ENCODE measurements around the gene COPB1. TPM values are rescaled to one million over a fixed set of nuclear protein-coding genes. Genes with fewer than 3 reads are reported as not detected.

The COPB1 gene
- total RNA-seq, 1 donor from 2014 or later = 59.9 TPM

DNA sequence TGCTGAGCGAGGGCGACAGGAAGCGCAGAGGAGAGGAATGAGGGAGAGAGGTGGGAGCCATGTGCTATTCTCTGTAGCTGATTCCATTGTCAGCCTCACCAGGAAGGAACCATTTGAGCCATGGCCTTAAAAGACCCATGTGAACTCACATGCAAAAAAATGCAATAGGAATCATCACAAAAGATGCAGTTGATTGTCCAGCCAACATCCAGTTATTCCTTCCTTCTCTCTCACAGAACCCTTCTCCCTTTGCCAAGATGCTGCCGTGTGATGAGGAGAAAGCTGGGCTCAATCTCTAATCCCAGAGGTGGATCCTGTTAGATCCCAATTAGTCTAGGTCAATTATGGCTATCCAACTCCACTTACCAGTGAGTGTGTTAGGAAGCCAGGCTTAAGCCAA, 82.4 kb downstream of the COPB1 start:
- Histone ChIP-seq H3K9me3 (no peaks in the 10 kb centered on the region), H3K27me3 (no peaks in the 10 kb centered on the region), H3K27ac (no peak overlapping the region), H3K4me3 (no peak overlapping the region), H3K4me1 (peaks cover 17% of the 10 kb centered on the region), H3K36me3 (no peaks in the 10 kb centered on the region)
- intact Hi-C loops (cut with DNase I) = no loop called here
- DNase-seq (ENCODE audit: extremely low spot score in 2 of 2) = peak in 1 of 2 donors; percentile 31
- TF ChIP-seq POLR2A (IDR thresholded peaks at IDR 0.05) = no peak
- no peak for TF ChIP-seq POLR2AphosphoS5 (IDR thresholded peaks at IDR 0.05; ENCODE audit: insufficient read depth in 1 of 2, low read depth in 1 of 2)
- TF ChIP-seq CTCF (IDR thresholded peaks at IDR 0.05) = no peak

- DNase-seq (ENCODE audit: extremely low spot score in 2 of 2) = no peak
- Histone ChIP-seq H3K27me3 (no peaks in the 10 kb centered on the region), H3K4me1 (peaks cover 11% of the 10 kb centered on the region), H3K4me3 (no peak overlapping the region), H3K27ac (no peak overlapping the region), H3K36me3 (no peaks in the 10 kb centered on the region), H3K9me3 (no peaks in the 10 kb centered on the region)
- no peak for TF ChIP-seq POLR2AphosphoS5 (IDR thresholded peaks at IDR 0.05; ENCODE audit: insufficient read depth in 1 of 2, low read depth in 1 of 2)
- TF ChIP-seq POLR2A (IDR thresholded peaks at IDR 0.05) = no peak
- TF ChIP-seq CTCF (IDR thresholded peaks at IDR 0.05) = no peak
- intact Hi-C loops (cut with DNase I) = no loop called here
Measured at GRCh38 chr11:14414470-14415461, 84.8 kb downstream of the COPB1 start.

DNA sequence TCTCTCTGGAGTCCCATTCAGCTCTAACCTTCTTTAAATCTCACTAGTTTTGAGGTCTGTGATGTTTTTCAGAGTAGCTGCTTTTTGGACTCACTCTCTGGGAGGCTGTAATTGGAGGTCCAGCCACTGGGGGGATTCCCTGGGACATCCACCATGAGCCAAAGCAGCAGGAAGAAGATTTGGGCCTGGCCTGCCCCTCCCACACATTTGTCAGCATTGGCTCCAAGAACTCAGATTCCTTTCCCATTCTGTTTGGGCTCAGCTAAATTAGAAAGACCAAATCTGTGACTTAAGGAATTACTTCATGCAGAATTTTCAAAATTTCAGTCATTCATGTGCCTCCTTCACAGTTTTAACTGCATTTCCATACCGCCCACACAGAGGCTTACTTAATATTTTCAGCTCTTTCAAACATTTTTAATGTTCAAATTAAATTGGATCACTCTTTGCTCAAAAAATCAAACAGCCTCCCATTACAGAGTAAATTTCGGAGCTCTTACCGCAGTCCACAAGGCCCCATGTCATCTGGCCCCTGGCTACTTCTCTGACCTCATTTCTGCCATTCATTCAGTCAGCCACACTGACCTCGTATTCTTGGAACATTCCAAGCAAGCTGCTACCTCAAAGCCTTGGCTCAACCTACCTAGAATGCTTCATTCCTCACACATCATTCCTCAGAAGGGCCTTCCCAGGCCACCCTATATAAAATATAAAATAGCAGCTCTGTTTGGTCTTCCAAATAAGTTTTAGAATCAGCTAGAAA, 86.1 kb downstream of the COPB1 start:
- H3K9me3 ChIP-seq = no peaks in the 10 kb centered on the region
- H3K27me3 ChIP-seq = no peaks in the 10 kb centered on the region
- peaks cover 11% of the 10 kb centered on the region for H3K4me1 ChIP-seq
- H3K27ac ChIP-seq = no peak overlapping the region
- intact Hi-C loops (cut with DNase I) = no loop called here
- H3K4me3 ChIP-seq = no peak overlapping the region
- no peak for DNase-seq (ENCODE audit: extremely low spot score in 2 of 2)
- TF ChIP-seq CTCF (IDR thresholded peaks at IDR 0.05) (no peak), POLR2A (IDR thresholded peaks at IDR 0.05) (no peak), POLR2AphosphoS5 (IDR thresholded peaks at IDR 0.05; ENCODE audit: insufficient read depth in 1 of 2, low read depth in 1 of 2) (no peak)
- H3K36me3 ChIP-seq = no peaks in the 10 kb centered on the region

DNA sequence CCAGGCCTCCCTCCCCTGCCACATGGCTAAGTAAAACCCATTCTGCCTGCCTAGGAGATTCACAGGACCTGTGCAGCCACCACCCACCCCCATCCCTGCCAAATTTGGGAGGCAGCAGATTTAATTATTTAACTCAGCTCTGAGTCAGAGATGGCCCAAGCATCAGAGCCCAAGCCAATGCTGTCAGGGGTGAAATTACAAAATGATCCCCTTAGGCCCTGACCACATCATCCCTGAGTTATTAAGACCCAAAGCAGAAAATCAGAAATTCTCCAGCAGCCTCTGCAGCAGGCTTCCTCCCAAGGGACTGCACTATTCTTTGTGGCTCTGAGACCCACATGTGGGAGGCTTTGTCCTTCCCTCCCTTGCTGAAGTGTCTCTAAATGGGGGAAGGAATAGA, 87.8 kb downstream of the COPB1 start:
- Histone ChIP-seq H3K9me3 (no peaks in the 10 kb centered on the region), H3K27ac (peak overlapping the region; percentile 53), H3K4me3 (no peak overlapping the region), H3K4me1 (peaks cover 11% of the 10 kb centered on the region), H3K36me3 (no peaks in the 10 kb centered on the region), H3K27me3 (no peaks in the 10 kb centered on the region)
- DNase-seq (ENCODE audit: extremely low spot score in 2 of 2) = no peak
- TF ChIP-seq POLR2A (IDR thresholded peaks at IDR 0.05) (no peak), POLR2AphosphoS5 (IDR thresholded peaks at IDR 0.05; ENCODE audit: insufficient read depth in 1 of 2, low read depth in 1 of 2) (no peak), CTCF (IDR thresholded peaks at IDR 0.05) (no peak)
- intact Hi-C loops (cut with DNase I) = no loop called here

All from vagina (tissue), 2 donors.